ENCODE results near the gene RDH13. TPM values are rescaled to one million over a fixed set of nuclear protein-coding genes. Genes with fewer than 3 reads are reported as not detected.

Gene RDH13
- total RNA-seq, 1 experiment from 2014 or later, result 80.4 TPM

- H3K27ac ChIP-seq (ENCODE audit: low read length), result no peak overlapping the region
- POLR2A ChIA-PET (ENCODE audit: unreplicated experiment), result no interaction called here
- no TSS peak for BruUV-seq (replicated peaks)
- H3K4me1 ChIP-seq (ENCODE audit: insufficient read depth, low read length), result no peaks in the 10 kb centered on the region
- H3K9me2 ChIP-seq (replicated peaks; ENCODE audit: low read length), result no peaks in the 10 kb centered on the region
- H3K9ac ChIP-seq (ENCODE audit: low read length), result no peak overlapping the region
- H3K27me3 ChIP-seq (ENCODE audit: low read length), result no peaks in the 10 kb centered on the region
- H3K9me3 ChIP-seq (ENCODE audit: low read length), result no peaks in the 10 kb centered on the region
- H4K20me1 ChIP-seq (ENCODE audit: low read length), result no peaks in the 10 kb centered on the region
- TF ChIP-seq EZH2 (IDR thresholded peaks at IDR 0.05; ENCODE audit: low read length, unreplicated experiment) (no peak), CTCF (conservative IDR thresholded peaks at IDR 0.05; ENCODE audit: low read depth, low read length) (no peak), EZH2phosphoT487 (IDR thresholded peaks at IDR 0.05; ENCODE audit: borderline replicate concordance, low read length) (no peak)
- no peaks in the 10 kb centered on the region for H3K79me2 ChIP-seq (ENCODE audit: low read length)
- no peak for ATAC-seq
- CTCF ChIA-PET, result no interaction called here
- peaks cover 14% of the 10 kb centered on the region for H3K36me3 ChIP-seq (ENCODE audit: low read depth, low read length)
- no peak overlapping the region for H3K4me2 ChIP-seq (ENCODE audit: low read length)
- H3F3A ChIP-seq (ENCODE audit: low read length, unreplicated experiment), result no peaks in the 10 kb centered on the region
- no peak overlapping the region for H3K4me3 ChIP-seq (ENCODE audit: low read length)
- no peak for DNase-seq
- H2AFZ ChIP-seq (ENCODE audit: low read length), result no peak overlapping the region
- intact Hi-C loops (cut with micrococcal nuclease), result no loop called here
These were observed 23.2 kb upstream of the RDH13 start for GRCh38 chr19:55085923-55086715.

- ChIA-PET POLR2A (ENCODE audit: unreplicated experiment) (no interaction called here), CTCF (no interaction called here)
- TF ChIP-seq CTCF (conservative IDR thresholded peaks at IDR 0.05; ENCODE audit: low read depth, low read length), result no peak
- no peak overlapping the region for H3K4me3 ChIP-seq (ENCODE audit: low read length)
- no peaks in the 10 kb centered on the region for H3K4me1 ChIP-seq (ENCODE audit: insufficient read depth, low read length)
- H3F3A ChIP-seq (ENCODE audit: low read length, unreplicated experiment), result no peaks in the 10 kb centered on the region
- BruUV-seq (replicated peaks), result no TSS peak
- no peaks in the 10 kb centered on the region for H3K9me2 ChIP-seq (replicated peaks; ENCODE audit: low read length)
- H3K36me3 ChIP-seq (ENCODE audit: low read depth, low read length), result peaks cover 12% of the 10 kb centered on the region
- DNase-seq (no peak), ATAC-seq (no peak)
- no peaks in the 10 kb centered on the region for H3K9me3 ChIP-seq (ENCODE audit: low read length)
- no peak overlapping the region for H2AFZ ChIP-seq (ENCODE audit: low read length)
- H3K79me2 ChIP-seq (ENCODE audit: low read length), result no peaks in the 10 kb centered on the region
- no peak overlapping the region for H3K27ac ChIP-seq (ENCODE audit: low read length)
- H3K9ac ChIP-seq (ENCODE audit: low read length), result no peak overlapping the region
- H3K4me2 ChIP-seq (ENCODE audit: low read length), result no peak overlapping the region
- no peaks in the 10 kb centered on the region for H3K27me3 ChIP-seq (ENCODE audit: low read length)
- intact Hi-C loops (cut with micrococcal nuclease), result no loop called here
- H4K20me1 ChIP-seq (ENCODE audit: low read length), result no peaks in the 10 kb centered on the region
These were observed 21.5 kb upstream of the RDH13 start for GRCh38 chr19:55084416-55084815.

- no peaks in the 10 kb centered on the region for H3K4me1 ChIP-seq (ENCODE audit: insufficient read depth, low read length)
- CTCF ChIA-PET, result no interaction called here
These were observed 20.3 kb upstream of the RDH13 start for GRCh38 chr19:55083004-55083850.

More at GRCh38 chr19:55083004-55083850, 20.3 kb upstream of the RDH13 start:
- ATAC-seq (no peak), DNase-seq (no peak)
- Histone ChIP-seq H3K9me2 (replicated peaks; ENCODE audit: low read length) (no peaks in the 10 kb centered on the region), H3K4me2 (ENCODE audit: low read length) (no peak overlapping the region), H3K27ac (ENCODE audit: low read length) (no peak overlapping the region), H4K20me1 (ENCODE audit: low read length) (no peaks in the 10 kb centered on the region), H3K79me2 (ENCODE audit: low read length) (no peaks in the 10 kb centered on the region), H3K9ac (ENCODE audit: low read length) (no peak overlapping the region), H3K9me3 (ENCODE audit: low read length) (no peaks in the 10 kb centered on the region), H2AFZ (ENCODE audit: low read length) (no peak overlapping the region), H3F3A (ENCODE audit: low read length, unreplicated experiment) (no peaks in the 10 kb centered on the region), H3K36me3 (ENCODE audit: low read depth, low read length) (peaks cover 12% of the 10 kb centered on the region), H3K27me3 (ENCODE audit: low read length) (no peaks in the 10 kb centered on the region), H3K4me3 (ENCODE audit: low read length) (no peak overlapping the region)
- TF ChIP-seq EZH2 (IDR thresholded peaks at IDR 0.05; ENCODE audit: low read length, unreplicated experiment) (no peak), CTCF (conservative IDR thresholded peaks at IDR 0.05; ENCODE audit: low read depth, low read length) (no peak), EZH2phosphoT487 (IDR thresholded peaks at IDR 0.05; ENCODE audit: borderline replicate concordance, low read length) (no peak)
- intact Hi-C loops (cut with micrococcal nuclease), result no loop called here
- POLR2A ChIA-PET (ENCODE audit: unreplicated experiment), result no interaction called here
- BruUV-seq (replicated peaks), result no TSS peak

Measured in PC-3 (cell line).